ENCODE data around the gene JMJD8. TPM values are rescaled to one million over a fixed set of nuclear protein-coding genes. Genes with fewer than 3 reads are reported as not detected.

The JMJD8 gene
- total and polyA plus RNA-seq, 9 of the 15 experiments (the other 6 are each of a cell fraction or from before 2014, with no cell fraction given), result 1.2 to 50.6 (median 29.3) TPM

GRCh38 chr16:636206-637080, 47.7 kb downstream of the JMJD8 start, which contains the start of gene METTL26 (continued):
- TF ChIP-seq ETS1 (conservative IDR thresholded peaks at IDR 0.05; ENCODE audit: control insufficient read depth, low read depth, low read length), result peak; percentile 92
- peak; percentile 85 for TF ChIP-seq CHD2 (IDR thresholded peaks at IDR 0.05; ENCODE audit: low read depth, low read length)
- TF ChIP-seq POU5F1 (IDR thresholded peaks at IDR 0.05; ENCODE audit: borderline replicate concordance, low read depth, low read length, partially characterized antibody), result peak; percentile 60
- TF ChIP-seq ETV5 (CRISPR knock-in tag; IDR thresholded peaks at IDR 0.05; ENCODE audit: low read depth), result peak; percentile 93
- TF ChIP-seq, protein P1, sequence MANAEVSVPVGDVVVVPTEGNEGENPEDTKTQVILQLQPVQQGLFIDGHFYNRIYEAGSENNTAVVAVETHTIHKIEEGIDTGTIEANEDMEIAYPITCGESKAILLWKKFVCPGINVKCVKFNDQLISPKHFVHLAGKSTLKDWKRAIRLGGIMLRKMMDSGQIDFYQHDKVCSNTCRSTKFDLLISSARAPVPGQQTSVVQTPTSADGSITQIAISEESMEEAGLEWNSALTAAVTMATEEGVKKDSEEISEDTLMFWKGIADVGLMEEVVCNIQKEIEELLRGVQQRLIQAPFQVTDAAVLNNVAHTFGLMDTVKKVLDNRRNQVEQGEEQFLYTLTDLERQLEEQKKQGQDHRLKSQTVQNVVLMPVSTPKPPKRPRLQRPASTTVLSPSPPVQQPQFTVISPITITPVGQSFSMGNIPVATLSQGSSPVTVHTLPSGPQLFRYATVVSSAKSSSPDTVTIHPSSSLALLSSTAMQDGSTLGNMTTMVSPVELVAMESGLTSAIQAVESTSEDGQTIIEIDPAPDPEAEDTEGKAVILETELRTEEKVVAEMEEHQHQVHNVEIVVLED (CRISPR knock-in tag; IDR thresholded peaks at IDR 0.05), result peak; percentile 94
- peak; percentile 75; the same call in 1 of the 2 replicates for TF ChIP-seq ILF3 (IDR thresholded peaks at IDR 0.05; ENCODE audit: borderline replicate concordance)
- peak; percentile 67 for TF ChIP-seq KAT7 (CRISPR knock-in tag; IDR thresholded peaks at IDR 0.05; ENCODE audit: borderline replicate concordance)
- TF ChIP-seq POLR2H (tag; IDR thresholded peaks at IDR 0.05; ENCODE audit: low read depth), result peak; percentile 100
- TF ChIP-seq SIX5 (IDR thresholded peaks at IDR 0.05; ENCODE audit: borderline replicate concordance in 1 of 2, insufficient read depth in 1 of 2, low read depth in 1 of 2, low read length in 2 of 2), result peak; percentile 81 to 86
- TF ChIP-seq JUN (IDR thresholded peaks at IDR 0.05; ENCODE audit: borderline replicate concordance, low read depth, low read length), result peak; percentile 75; the same call in 1 of the 2 replicates
- TF ChIP-seq JUN (CRISPR knock-in tag; IDR thresholded peaks at IDR 0.05; ENCODE audit: borderline replicate concordance), result no peak
- TF ChIP-seq ZNF140 (CRISPR knock-in tag; IDR thresholded peaks at IDR 0.05), result no peak
- no peak for TF ChIP-seq NUFIP1 (IDR thresholded peaks at IDR 0.05; ENCODE audit: partially characterized antibody)
- peak; percentile 83 for TF ChIP-seq SMAD4 (CRISPR knock-in tag; conservative IDR thresholded peaks at IDR 0.05)
- TF ChIP-seq RB1 (IDR thresholded peaks at IDR 0.05; ENCODE audit: low read depth), result peak; percentile 87
- TF ChIP-seq POLR3G (IDR thresholded peaks at IDR 0.05; ENCODE audit: extremely low read depth, insufficient read length, insufficient replicate concordance), result no peak
- TF ChIP-seq ZBTB5 (IDR thresholded peaks at IDR 0.05), result peak; percentile 85
- TF ChIP-seq FOXA3 (CRISPR knock-in tag; conservative IDR thresholded peaks at IDR 0.05 in 1 of 2, IDR thresholded peaks at IDR 0.05 in 1 of 2), result no peak
- no peak for TF ChIP-seq ZNF785 (CRISPR knock-in tag; IDR thresholded peaks at IDR 0.05)
- TF ChIP-seq SMARCE1 (IDR thresholded peaks at IDR 0.05), result no peak
- peak; percentile 87; the same call in 1 of the 2 replicates for TF ChIP-seq TGIF2 (CRISPR knock-in tag; IDR thresholded peaks at IDR 0.05)
- peak; percentile 41; the same call in 1 of the 2 replicates for TF ChIP-seq GATAD2B (IDR thresholded peaks at IDR 0.05; ENCODE audit: borderline replicate concordance)

Measured in K562 (cell line).